H9 (cell line): ENCODE results near the gene RDH11. TPM values are rescaled to one million over a fixed set of nuclear protein-coding genes. Genes with fewer than 3 reads are reported as not detected.

ENCODE experiments used
- DNase-seq: peaks from one replicate; pipeline ENCODE4 v3.0.0-alpha.2; 2017
- H2AFZ ChIP-seq: one replicate; pipeline ENCODE4 v1.6.1; 2013; ENCODE audit warnings: mild to moderate bottlenecking, low read length, control low read depth, moderate library complexity
- H2AK5ac ChIP-seq: 2 replicates; pipeline ENCODE4 v1.6.1; 2013; ENCODE audit warnings: low read length, control low read depth, mixed read lengths; ENCODE audit not compliant: insufficient read length
- H2BK120ac ChIP-seq: one replicate; pipeline ENCODE4 v1.6.1; 2013; ENCODE audit warnings: low read depth, mild to moderate bottlenecking, low read length, control low read depth, inconsistent platforms; ENCODE audit not compliant: poor library complexity, severe bottlenecking
- H2BK12ac ChIP-seq: 2 replicates; pipeline ENCODE4 v1.6.1; 2013; ENCODE audit warnings: low read length, control low read depth, mixed read lengths, low read depth; ENCODE audit not compliant: insufficient read length
- H2BK15ac ChIP-seq: 2 replicates; pipeline ENCODE4 v1.6.1; 2013; ENCODE audit warnings: low read depth, low read length, control low read depth
- H2BK20ac ChIP-seq: one replicate; pipeline ENCODE4 v1.6.1; 2013; ENCODE audit warnings: low read depth, mild to moderate bottlenecking, low read length, control low read depth, inconsistent platforms; ENCODE audit not compliant: poor library complexity, severe bottlenecking
- H2BK5ac ChIP-seq: 2 replicates; pipeline ENCODE4 v1.6.1; 2013; ENCODE audit warnings: low read length, control low read depth, mixed read lengths; ENCODE audit not compliant: insufficient read length
- H3K14ac ChIP-seq: 2 replicates; pipeline ENCODE4 v1.6.1; 2013; ENCODE audit warnings: low read length, control low read depth; ENCODE audit not compliant: insufficient read depth
- H3K18ac ChIP-seq: 2 replicates; pipeline ENCODE4 v1.6.1; 2013; ENCODE audit warnings: low read depth, mild to moderate bottlenecking, mixed read lengths, low read length, control low read depth; ENCODE audit not compliant: insufficient read length
- H3K23ac ChIP-seq: 2 replicates; pipeline ENCODE4 v1.6.1; 2013; ENCODE audit warnings: low read length, control low read depth, mixed read lengths, low read depth; ENCODE audit not compliant: insufficient read length
- H3K23me2 ChIP-seq: 2 replicates; pipeline ENCODE4 v1.6.1; 2013; ENCODE audit warnings: low read depth, mild to moderate bottlenecking, mixed read lengths, low read length, control low read depth; ENCODE audit not compliant: insufficient read length, poor library complexity, severe bottlenecking
- H3K27ac ChIP-seq: 2 replicates; pipeline ENCODE4 v1.5.1; 2013; ENCODE audit warnings: low read length, control low read depth, mixed read lengths, low read depth; ENCODE audit not compliant: insufficient read length
- H3K27me3 ChIP-seq: 2 replicates; pipeline ENCODE4 v1.6.1; 2013; ENCODE audit warnings: low read length, control low read depth, inconsistent platforms; ENCODE audit not compliant: insufficient read depth
- H3K4ac ChIP-seq: 2 replicates; pipeline ENCODE4 v1.6.1; 2013; ENCODE audit warnings: low read depth, mild to moderate bottlenecking, control low read depth, inconsistent platforms, low read length, moderate library complexity
- H3K4me1 ChIP-seq: 2 replicates; pipeline ENCODE4 v1.6.1; 2013; ENCODE audit warnings: low read length, control low read depth, inconsistent platforms; ENCODE audit not compliant: insufficient read depth
- H3K4me2 ChIP-seq: 2 replicates; pipeline ENCODE4 v1.6.1; 2013; ENCODE audit warnings: low read length, control low read depth, mixed read lengths; ENCODE audit not compliant: insufficient read length, insufficient read depth
- H3K56ac ChIP-seq: 2 replicates; pipeline ENCODE4 v1.6.1; 2013; ENCODE audit warnings: low read depth, mild to moderate bottlenecking, mixed read lengths, low read length, control low read depth; ENCODE audit not compliant: insufficient read length
- H3K79me1 ChIP-seq: 2 replicates; pipeline ENCODE4 v1.6.1; 2013; ENCODE audit warnings: low read depth, mild to moderate bottlenecking, moderate library complexity, low read length, control low read depth, inconsistent platforms; ENCODE audit not compliant: insufficient read depth, poor library complexity, severe bottlenecking
- H3K79me2 ChIP-seq: 2 replicates; pipeline ENCODE4 v1.6.1; 2013; ENCODE audit warnings: low read length, control low read depth, inconsistent platforms; ENCODE audit not compliant: insufficient read depth
- H3K9ac ChIP-seq: 2 replicates; pipeline ENCODE4 v1.6.1; 2013; ENCODE audit warnings: low read length, control low read depth, mixed read lengths; ENCODE audit not compliant: insufficient read length; ENCODE audit errors: extremely low read depth
- H3K9me3 ChIP-seq: one replicate; pipeline ENCODE4 v1.6.1; 2013; ENCODE audit warnings: low read depth, low read length, inconsistent platforms; ENCODE audit not compliant: control insufficient read depth
- H3T11ph ChIP-seq: one replicate; pipeline ENCODE4 v1.6.1; 2013; ENCODE audit warnings: mild to moderate bottlenecking, low read length, control low read depth, inconsistent platforms
- H4K20me1 ChIP-seq: one replicate; pipeline ENCODE4 v1.6.1; 2013; ENCODE audit not compliant: control insufficient read depth, insufficient read length, insufficient read depth
- H4K5ac ChIP-seq: 2 replicates; pipeline ENCODE4 v1.6.1; 2013; ENCODE audit warnings: low read depth, mild to moderate bottlenecking, mixed read lengths, low read length, control low read depth; ENCODE audit not compliant: insufficient read length
- H4K8ac ChIP-seq: replicated peaks from 2 replicates; pipeline ENCODE4 v1.6.1; 2013; ENCODE audit warnings: low read length, control low read depth, mixed read lengths, low read depth; ENCODE audit not compliant: insufficient read length
- H4K91ac ChIP-seq: 2 replicates; pipeline ENCODE4 v1.6.1; 2013; ENCODE audit warnings: low read depth, mild to moderate bottlenecking, moderate library complexity, mixed read lengths, low read length, control low read depth; ENCODE audit not compliant: insufficient read length
- H3K27ac Mint-ChIP-seq, 3 experiments: 2 replicates in 2 of 3; 3 replicates in 1 of 3; pipeline ENCODE4 v1.8.0; 2020 to 2021; ENCODE audit warnings: mixed read lengths in 3 of 3, mild to moderate bottlenecking in 1 of 3, moderate library complexity in 1 of 3
- H3K27me3 Mint-ChIP-seq: 2 replicates; pipeline ENCODE4 v1.8.0; 2021; ENCODE audit warnings: low read depth, mild to moderate bottlenecking, moderate library complexity, mixed read lengths
- H3K36me3 Mint-ChIP-seq, 3 experiments: 2 replicates in 2 of 3; 3 replicates in 1 of 3; pipeline ENCODE4 v1.8.0; 2020 to 2021; ENCODE audit warnings: low read depth in 3 of 3, mixed read lengths in 3 of 3; ENCODE audit not compliant: insufficient read depth in 1 of 3
- H3K4me1 Mint-ChIP-seq, 2 experiments: 2 replicates each; pipeline ENCODE4 v1.8.0; 2020; ENCODE audit warnings: mixed read lengths in 2 of 2
- H3K4me3 Mint-ChIP-seq, 2 experiments: 2 replicates in 1 of 2; 3 replicates in 1 of 2; pipeline ENCODE4 v1.8.0; 2020 to 2021; ENCODE audit warnings: mild to moderate bottlenecking in 2 of 2, mixed read lengths in 2 of 2, moderate library complexity in 1 of 2
- H3K9me3 Mint-ChIP-seq, 2 experiments: 2 replicates in 1 of 2; 3 replicates in 1 of 2; pipeline ENCODE4 v1.8.0; 2020; ENCODE audit warnings: mild to moderate bottlenecking in 2 of 2, mixed read lengths in 2 of 2, moderate library complexity in 1 of 2
- WGBS: extraction: QIAGEN DNeasy Blood & Tissue Kit; methylation state at CpG from one replicate; pipeline ENCODE4 v1.1.7; 2013; ENCODE audit warnings: missing lambda C conversion rate, low lambda C conversion rate, mixed read lengths; ENCODE audit not compliant: insufficient read length; ENCODE audit errors: extremely low coverage; 5-methylcytosine and 5-hydroxymethylcytosine counted together
- total RNA-seq: library from RNA; stranded (reverse); gene quantifications from 2 replicates; pipeline ENCODE4 v1.2.1, GENCODE V29; 2021
- TF ChIP-seq, protein P1 (sequence below): fragments of 200-600 bp; sonication (generic); conservative IDR thresholded peaks from 3 replicates; pipeline ENCODE4 v1.8.0; 2021; ENCODE audit warnings: antibody characterized with exemption, mild to moderate bottlenecking

RDH11 gene
- total RNA-seq, 1 experiment from 2014 or later, result 83.4 TPM

DNA sequence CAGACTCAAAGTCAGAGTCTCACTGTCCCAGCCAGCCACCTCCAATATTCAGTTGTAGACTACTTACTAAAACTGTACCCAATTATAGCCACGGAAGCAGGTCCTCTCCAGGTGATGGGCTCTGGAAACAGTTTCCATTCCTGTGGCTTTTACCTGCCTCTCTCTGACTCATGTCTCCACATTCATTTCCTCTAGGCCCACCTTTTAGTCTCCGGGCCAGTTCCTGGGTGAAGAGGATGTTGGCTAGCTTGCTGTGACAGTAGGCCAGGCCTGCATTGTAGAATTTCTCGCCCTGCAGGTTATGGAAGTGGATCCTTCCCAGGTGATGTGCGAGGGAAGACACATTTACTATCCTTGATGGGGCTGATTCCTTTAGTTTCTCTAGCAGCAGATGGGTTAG, 5.6 kb downstream of the RDH11 start:
- no peak overlapping the region for H4K5ac ChIP-seq
- no peak overlapping the region for H3K23ac ChIP-seq
- Mint-ChIP-seq H3K36me3 (peaks cover 75 to 79% (median 79%) of the 10 kb centered on the region in 3 experiments), H3K4me1 (peaks cover 15 to 17% of the 10 kb centered on the region in 2 experiments), H3K27ac (no peak overlapping the region), H3K27me3 (no peaks in the 10 kb centered on the region), H3K4me3 (no peak overlapping the region), H3K9me3 (no peaks in the 10 kb centered on the region)
- no peak overlapping the region for H2BK5ac ChIP-seq
- H4K91ac ChIP-seq, result no peak overlapping the region
- TF ChIP-seq, protein P1, sequence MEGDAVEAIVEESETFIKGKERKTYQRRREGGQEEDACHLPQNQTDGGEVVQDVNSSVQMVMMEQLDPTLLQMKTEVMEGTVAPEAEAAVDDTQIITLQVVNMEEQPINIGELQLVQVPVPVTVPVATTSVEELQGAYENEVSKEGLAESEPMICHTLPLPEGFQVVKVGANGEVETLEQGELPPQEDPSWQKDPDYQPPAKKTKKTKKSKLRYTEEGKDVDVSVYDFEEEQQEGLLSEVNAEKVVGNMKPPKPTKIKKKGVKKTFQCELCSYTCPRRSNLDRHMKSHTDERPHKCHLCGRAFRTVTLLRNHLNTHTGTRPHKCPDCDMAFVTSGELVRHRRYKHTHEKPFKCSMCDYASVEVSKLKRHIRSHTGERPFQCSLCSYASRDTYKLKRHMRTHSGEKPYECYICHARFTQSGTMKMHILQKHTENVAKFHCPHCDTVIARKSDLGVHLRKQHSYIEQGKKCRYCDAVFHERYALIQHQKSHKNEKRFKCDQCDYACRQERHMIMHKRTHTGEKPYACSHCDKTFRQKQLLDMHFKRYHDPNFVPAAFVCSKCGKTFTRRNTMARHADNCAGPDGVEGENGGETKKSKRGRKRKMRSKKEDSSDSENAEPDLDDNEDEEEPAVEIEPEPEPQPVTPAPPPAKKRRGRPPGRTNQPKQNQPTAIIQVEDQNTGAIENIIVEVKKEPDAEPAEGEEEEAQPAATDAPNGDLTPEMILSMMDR, result no peak
- H3T11ph ChIP-seq, result no peak overlapping the region
- peaks cover under 1% of the 10 kb centered on the region for H4K20me1 ChIP-seq
- H3K27me3 ChIP-seq, result no peaks in the 10 kb centered on the region
- no peak overlapping the region for H2BK20ac ChIP-seq
- H3K79me2 ChIP-seq, result peaks cover 20% of the 10 kb centered on the region
- no peak overlapping the region for H2BK12ac ChIP-seq
- no peak for DNase-seq
- no peak overlapping the region for H4K8ac ChIP-seq
- H2AK5ac ChIP-seq, result no peak overlapping the region
- H3K9me3 ChIP-seq, result no peaks in the 10 kb centered on the region
- H3K9ac ChIP-seq, result no peak overlapping the region
- no peak overlapping the region for H3K14ac ChIP-seq
- peaks cover 28% of the 10 kb centered on the region for H3K79me1 ChIP-seq
- no peak overlapping the region for H3K18ac ChIP-seq
- no peak overlapping the region for H3K4ac ChIP-seq
- H2BK15ac ChIP-seq, result no peak overlapping the region
- no peak overlapping the region for H3K56ac ChIP-seq
- no peak overlapping the region for H2BK120ac ChIP-seq
- H3K4me1 ChIP-seq, result peaks cover 4% of the 10 kb centered on the region; the same call in 1 of the 2 replicates
- H2AFZ ChIP-seq, result no peak overlapping the region
- no CpG with 5 or more reads among the region's 4 CpGs for WGBS
- no peaks in the 10 kb centered on the region for H3K23me2 ChIP-seq
- no peak overlapping the region for H3K27ac ChIP-seq
- H3K4me2 ChIP-seq, result no peak overlapping the region
